SK-N-SH treated with all-trans-retinoic acid at 6 μM for 48 hours (cell line): ENCODE results near the gene CBFA2T2.
A peak's percentile ranks its signal among the peaks of the same experiment; 100 is the strongest.

ENCODE experiments used
- ATAC-seq: fragments of 200-7000 bp; cut with Tn5 transposase; 3 replicates; pipeline ENCODE4 v1.9.1; 2020; ENCODE audit warnings: mild to moderate bottlenecking, moderate library complexity
- ARNTL ChIP-seq: fragments of 450-650 bp; formaldehyde crosslinking; IDR thresholded peaks from 2 replicates; pipeline ENCODE4 v1.5.0; 2020; ENCODE audit warnings: low read depth, mild to moderate bottlenecking, moderate library complexity, borderline replicate concordance
- BACH2 ChIP-seq: fragments of 250-450 bp; sonication (Bioruptor Pico); IDR thresholded peaks from 2 replicates; pipeline ENCODE4 v1.9.0; 2021; ENCODE audit warnings: mild to moderate bottlenecking, borderline replicate concordance
- CREB5 ChIP-seq: fragments of 250-450 bp; sonication (Bioruptor Pico); IDR thresholded peaks from 2 replicates; pipeline ENCODE4 v1.5.1; 2020; ENCODE audit warnings: low read depth, mild to moderate bottlenecking, moderate library complexity
- CSDC2 ChIP-seq: fragments of 250-450 bp; sonication (Bioruptor Pico); IDR thresholded peaks from 2 replicates; pipeline ENCODE4 v1.5.0; 2020; ENCODE audit warnings: mild to moderate bottlenecking, moderate library complexity
- CSRNP3 ChIP-seq: fragments of 250-450 bp; sonication (Bioruptor Pico); IDR thresholded peaks from 2 replicates; pipeline ENCODE4 v1.5.1; 2021; ENCODE audit warnings: mild to moderate bottlenecking, moderate library complexity
- ESRRG ChIP-seq: fragments of 250-450 bp; sonication (Bioruptor Pico); IDR thresholded peaks from 2 replicates; pipeline ENCODE4 v1.6.1; 2021; ENCODE audit warnings: mild to moderate bottlenecking
- GLIS3 ChIP-seq: fragments of 250-450 bp; sonication (Bioruptor Pico); IDR thresholded peaks from 2 replicates; pipeline ENCODE4 v1.5.0; 2020; ENCODE audit warnings: mild to moderate bottlenecking, moderate library complexity
- ISL1 ChIP-seq: fragments of 250-450 bp; sonication (Bioruptor Pico); IDR thresholded peaks from 2 replicates; pipeline ENCODE4 v2.1.2; 2022; ENCODE audit warnings: mild to moderate bottlenecking, moderate library complexity
- OSR1 ChIP-seq: fragments of 250-450 bp; sonication (Bioruptor Pico); IDR thresholded peaks from 2 replicates; pipeline ENCODE4 v1.8.0; 2022; ENCODE audit warnings: moderate library complexity, mild to moderate bottlenecking, inconsistent platforms
- PATZ1 ChIP-seq: fragments of 250-450 bp; sonication (Bioruptor Pico); IDR thresholded peaks from 2 replicates; pipeline ENCODE4 v1.8.0; 2020; ENCODE audit warnings: mild to moderate bottlenecking, moderate library complexity, borderline replicate concordance
- POU6F1 ChIP-seq: fragments of 250-450 bp; sonication (Bioruptor Pico); IDR thresholded peaks from 2 replicates; pipeline ENCODE4 v1.8.0; 2021; ENCODE audit warnings: low read depth, mild to moderate bottlenecking, moderate library complexity, borderline replicate concordance
- PPARA ChIP-seq: fragments of 250-450 bp; sonication (Bioruptor Pico); IDR thresholded peaks from 2 replicates; pipeline ENCODE4 v1.5.0; 2020; ENCODE audit warnings: mild to moderate bottlenecking, borderline replicate concordance
- RARB ChIP-seq: fragments of 250-450 bp; sonication (Bioruptor Pico); IDR thresholded peaks from 2 replicates; pipeline ENCODE4 v1.8.0; 2021; ENCODE audit warnings: mild to moderate bottlenecking, moderate library complexity
- SNAI2 ChIP-seq: fragments of 250-450 bp; sonication (Bioruptor Pico); IDR thresholded peaks from 2 replicates; pipeline ENCODE4 v1.5.0; 2020; ENCODE audit warnings: mild to moderate bottlenecking, moderate library complexity
- TCF4 ChIP-seq: fragments of 250-450 bp; sonication (Bioruptor Pico); IDR thresholded peaks from 2 replicates; pipeline ENCODE4 v1.8.0; 2021; ENCODE audit warnings: mild to moderate bottlenecking, moderate library complexity, borderline replicate concordance
- TOX ChIP-seq: fragments of 250-450 bp; sonication (Bioruptor Pico); IDR thresholded peaks from 2 replicates; pipeline ENCODE4 v1.8.0; 2021; ENCODE audit warnings: mild to moderate bottlenecking, moderate library complexity, borderline replicate concordance
- TSHZ2 ChIP-seq: fragments of 250-450 bp; sonication (Bioruptor Pico); IDR thresholded peaks from 2 replicates; pipeline ENCODE4 v1.5.0; 2020; ENCODE audit warnings: mild to moderate bottlenecking, moderate library complexity
- ZC3H10 ChIP-seq: fragments of 250-450 bp; sonication (Bioruptor Pico); IDR thresholded peaks from 2 replicates; pipeline ENCODE4 v1.5.1; 2021; ENCODE audit warnings: mild to moderate bottlenecking, moderate library complexity
- ZFP3 ChIP-seq: fragments of 250-450 bp; sonication (Bioruptor Pico); IDR thresholded peaks from 2 replicates; pipeline ENCODE4 v1.5.0; 2020; ENCODE audit warnings: mild to moderate bottlenecking, moderate library complexity
- ZFP30 ChIP-seq: fragments of 450-650 bp; formaldehyde crosslinking; IDR thresholded peaks from 2 replicates; pipeline ENCODE4 v1.5.0; 2022; ENCODE audit warnings: mild to moderate bottlenecking, moderate library complexity
- ZNF565 ChIP-seq: fragments of 450-650 bp; formaldehyde crosslinking; conservative IDR thresholded peaks from 2 replicates; pipeline ENCODE4 v1.5.0; 2020; ENCODE audit warnings: low read depth, mild to moderate bottlenecking, moderate library complexity
- ZNF8 ChIP-seq: fragments of 450-650 bp; formaldehyde crosslinking; IDR thresholded peaks from 2 replicates; pipeline ENCODE4 v1.5.0; 2020; ENCODE audit warnings: mild to moderate bottlenecking, moderate library complexity

Gene CBFA2T2

GRCh38 chr20:33553516-33553915 lies 63.6 kb downstream of the CBFA2T2 start (continued):
- TF ChIP-seq PATZ1 (CRISPR knock-in tag), result no peak

GRCh38 chr20:33554914-33555420 lies 65.1 kb downstream of the CBFA2T2 start:
- ATAC-seq, result peak; percentile 99
- TF ChIP-seq RARB (CRISPR knock-in tag) (no peak), GLIS3 (no peak), TSHZ2 (CRISPR knock-in tag) (no peak), ZNF565 (CRISPR knock-in tag) (no peak), TCF4 (CRISPR knock-in tag) (no peak), ZC3H10 (CRISPR knock-in tag) (no peak), ZFP30 (CRISPR knock-in tag) (no peak), BACH2 (CRISPR knock-in tag) (no peak), ZFP3 (CRISPR knock-in tag) (no peak), PPARA (CRISPR knock-in tag) (no peak)

- ATAC-seq, result no peak
- no peak for TF ChIP-seq OSR1
- no peak for TF ChIP-seq ZNF8 (CRISPR knock-in tag)
- TF ChIP-seq TOX, result no peak
- TF ChIP-seq SNAI2 (CRISPR knock-in tag), result no peak
- no peak for TF ChIP-seq TCF4 (CRISPR knock-in tag)
- no peak for TF ChIP-seq CSDC2 (CRISPR knock-in tag)
- no peak for TF ChIP-seq PATZ1 (CRISPR knock-in tag)
- TF ChIP-seq ZNF565 (CRISPR knock-in tag), result no peak
- no peak for TF ChIP-seq ISL1 (CRISPR knock-in tag)
- TF ChIP-seq ZFP30 (CRISPR knock-in tag), result no peak
- no peak for TF ChIP-seq CSRNP3 (CRISPR knock-in tag)
- no peak for TF ChIP-seq ZC3H10 (CRISPR knock-in tag)
- TF ChIP-seq PPARA (CRISPR knock-in tag), result no peak
Observed at GRCh38 chr20:33555755-33556154, 65.9 kb downstream of the CBFA2T2 start.

- TF ChIP-seq TCF4 (CRISPR knock-in tag), result no peak
- no peak for TF ChIP-seq CSDC2 (CRISPR knock-in tag)
- no peak for TF ChIP-seq ESRRG (CRISPR knock-in tag)
- TF ChIP-seq TOX, result no peak
- no peak for TF ChIP-seq POU6F1 (CRISPR knock-in tag)
- no peak for TF ChIP-seq PPARA (CRISPR knock-in tag)
- TF ChIP-seq CREB5 (CRISPR knock-in tag), result no peak
- no peak for TF ChIP-seq ISL1 (CRISPR knock-in tag)
- TF ChIP-seq ZFP30 (CRISPR knock-in tag), result no peak
- no peak for TF ChIP-seq ZNF8 (CRISPR knock-in tag)
- no peak for TF ChIP-seq ARNTL (CRISPR knock-in tag)
- no peak for TF ChIP-seq ZNF565 (CRISPR knock-in tag)
- TF ChIP-seq SNAI2 (CRISPR knock-in tag), result no peak
- TF ChIP-seq BACH2 (CRISPR knock-in tag), result no peak
- no peak for TF ChIP-seq CSRNP3 (CRISPR knock-in tag)
- ATAC-seq, result no peak
Observed at GRCh38 chr20:33556246-33556645, 66.3 kb downstream of the CBFA2T2 start.
